HG03520 (cell line): ENCODE data around the gene TMX2.

Experiments
- ATAC-seq: cut with Tn5 transposase; IDR thresholded peaks from one replicate; pipeline ENCODE4 v1.9.1; 2021; ENCODE audit warnings: mild to moderate bottlenecking, moderate library complexity; ENCODE audit not compliant: unreplicated experiment

TMX2 gene

GRCh38 chr11:57763568-57763967 is 51.2 kb downstream of the TMX2 start:
- ATAC-seq, result no peak

GRCh38 chr11:57764021-57764420 is 51.6 kb downstream of the TMX2 start:
- no peak for ATAC-seq

- no peak for ATAC-seq
Measured at GRCh38 chr11:57764566-57764965, 52.2 kb downstream of the TMX2 start.

- ATAC-seq, result no peak
Measured at GRCh38 chr11:57764972-57765371, 52.6 kb downstream of the TMX2 start.

- no peak for ATAC-seq
Measured at GRCh38 chr11:57770793-57771192, 58.4 kb downstream of the TMX2 start.

- no peak for ATAC-seq
Measured at GRCh38 chr11:57771365-57771764, 59.0 kb downstream of the TMX2 start.

GRCh38 chr11:57772562-57772961 is 60.2 kb downstream of the TMX2 start:
- no peak for ATAC-seq

GRCh38 chr11:57773026-57773598 is 60.7 kb downstream of the TMX2 start:
- ATAC-seq, result no peak

GRCh38 chr11:57775491-57775890 is 63.1 kb downstream of the TMX2 start:
- ATAC-seq, result no peak

GRCh38 chr11:57776031-57776521 is 63.7 kb downstream of the TMX2 start:
- ATAC-seq, result no peak

GRCh38 chr11:57776577-57777210 is 64.3 kb downstream of the TMX2 start:
- no peak for ATAC-seq

GRCh38 chr11:57777969-57778317 is 65.5 kb downstream of the TMX2 start:
- no peak for ATAC-seq

- no peak for ATAC-seq
Measured at GRCh38 chr11:57778318-57779037, 66.1 kb downstream of the TMX2 start.

GRCh38 chr11:57779276-57779675 is 66.9 kb downstream of the TMX2 start:
- no peak for ATAC-seq

GRCh38 chr11:57781529-57781943 is 69.1 kb downstream of the TMX2 start:
- no peak for ATAC-seq

GRCh38 chr11:57785072-57785471 is 72.7 kb downstream of the TMX2 start:
- no peak for ATAC-seq

- no peak for ATAC-seq
Measured at GRCh38 chr11:57786436-57786835, 74.0 kb downstream of the TMX2 start.

GRCh38 chr11:57787006-57787604 is 74.7 kb downstream of the TMX2 start:
- ATAC-seq, result no peak

GRCh38 chr11:57787920-57788702 is 75.7 kb downstream of the TMX2 start:
- no peak for ATAC-seq

- ATAC-seq, result no peak
Measured at GRCh38 chr11:57788703-57789088, 76.3 kb downstream of the TMX2 start.
